HCT116 (cell line): Measurements from ENCODE around the gene DOCK1. TPM values are rescaled to one million over a fixed set of nuclear protein-coding genes. Genes with fewer than 3 reads are reported as not detected.

Experiments used
- ATAC-seq: fragments of 200-7000 bp; cut with Tn5 transposase; 2 replicates; pipeline ENCODE4 v1.9.1; 2020; ENCODE audit warnings: mild to moderate bottlenecking, moderate library complexity
- BruUV-seq: library from RNA; stranded (reverse); fragments of 400-500 nt; replicated peaks from 2 replicates; lab custom pipeline; 2021; lab: Mats Ljungman, UMichigan
- CTCF ChIA-PET: fragments of 300-600 bp; sonication (Branson Sonifier 250); formaldehyde crosslinking; loops from one replicate; lab custom pipeline; 2021; ENCODE audit warnings: antibody characterized with exemption; lab: Charles Lee
- POLR2A ChIA-PET: fragments of 300-600, 350-600 bp; sonication (Branson Sonifier 250); formaldehyde crosslinking; loops from one replicate; lab custom pipeline; 2021; ENCODE audit warnings: antibody characterized with exemption; lab: Charles Lee
- RAD21 ChIA-PET, 2 experiments: fragments of 300-600 bp; sonication (Branson Sonifier 250); formaldehyde crosslinking; loops; one replicate each; lab custom pipeline; 2023; ENCODE audit warnings: low total read pairs in 2 of 2; ENCODE audit not compliant: uncharacterized antibody in 2 of 2, unreplicated experiment in 2 of 2, low non-redundant PET in 1 of 2; lab: Charles Lee
- DNase-seq: peaks from one replicate; pipeline ENCODE4 v3.0.0-alpha.2; 2010; ENCODE audit warnings: low read depth, low spot score
- H2AFZ ChIP-seq: fragments of 200-600 bp; shearing (Covaris generic), sonication (generic); 2 replicates; pipeline ENCODE4 v1.6.1; 2017; ENCODE audit warnings: low read depth, mixed run types, mixed read lengths, antibody characterized with exemption, low read length; ENCODE audit not compliant: poor library complexity, severe bottlenecking
- H3K27ac ChIP-seq: 2 replicates; pipeline ENCODE4 v1.5.1; 2012; ENCODE audit warnings: low read depth, low read length
- H3K27me3 ChIP-seq: fragments of 200-600 bp; sonication (generic); 2 replicates; pipeline ENCODE4 v1.6.1; 2016; ENCODE audit warnings: mixed run types, low read length, mixed read lengths; ENCODE audit not compliant: insufficient read depth
- H3K36me3 ChIP-seq, 2 experiments: fragments of 200-500 bp in 1 of 2; fragments of 200-600 bp in 1 of 2; sonication (Bioruptor generic) in 1 of 2; sonication (generic) in 1 of 2; 2 replicates each; pipeline versions ENCODE4 v1.5.1 to v1.6.1; 2014 to 2016; ENCODE audit warnings: low read length in 2 of 2, inconsistent platforms in 1 of 2, mixed read lengths in 1 of 2, mixed run types in 1 of 2; ENCODE audit not compliant: insufficient read depth in 2 of 2, control insufficient read depth in 1 of 2
- H3K4me1 ChIP-seq, 2 experiments: fragments of 200-600 bp in 1 of 2; sonication (generic) in 1 of 2; 2 replicates each; pipeline versions ENCODE4 v1.5.1 to v1.6.1; 2012 to 2017; ENCODE audit warnings: low read length in 2 of 2, inconsistent platforms in 1 of 2, mild to moderate bottlenecking in 1 of 2, mixed read lengths in 1 of 2, mixed run types in 1 of 2, moderate library complexity in 1 of 2; ENCODE audit not compliant: insufficient read depth in 2 of 2, control insufficient read depth in 1 of 2
- H3K4me2 ChIP-seq: fragments of 200-600 bp; sonication (generic); 2 replicates; pipeline ENCODE4 v1.6.1; 2017; ENCODE audit warnings: mixed run types, low read length, mixed read lengths
- H3K4me3 ChIP-seq, 2 experiments: fragments of 200-600 bp in 1 of 2; sonication (generic) in 1 of 2; replicated peaks in 1 of 2; 2 replicates each; pipeline ENCODE4 v1.5.1; 2011 to 2016; ENCODE audit warnings: low read length in 2 of 2, control low read depth in 1 of 2, low read depth in 1 of 2, mild to moderate bottlenecking in 1 of 2, mixed read lengths in 1 of 2, mixed run types in 1 of 2
- H3K79me2 ChIP-seq: fragments of 200-600 bp; sonication (generic); 2 replicates; pipeline ENCODE4 v1.6.1; 2017; ENCODE audit warnings: mild to moderate bottlenecking, mixed run types, low read length, moderate library complexity, mixed read lengths; ENCODE audit not compliant: insufficient read depth
- H3K9ac ChIP-seq: fragments of 200-600 bp; sonication (generic); 2 replicates; pipeline ENCODE4 v1.6.1; 2016; ENCODE audit warnings: low read length, mixed read lengths
- H3K9me2 ChIP-seq: fragments of 200-600 bp; sonication (generic), shearing (Covaris generic); 2 replicates; pipeline ENCODE4 v1.6.1; 2017; ENCODE audit warnings: mixed run types, mild to moderate bottlenecking, moderate library complexity; ENCODE audit not compliant: insufficient read depth
- H3K9me3 ChIP-seq, 2 experiments: fragments of 200-500 bp in 1 of 2; fragments of 200-600 bp in 1 of 2; sonication (Bioruptor generic) in 1 of 2; sonication (generic) in 1 of 2; 2 replicates each; pipeline ENCODE4 v1.6.1; 2014 to 2017; ENCODE audit warnings: low read length in 2 of 2, mixed read lengths in 2 of 2, inconsistent platforms in 1 of 2, low read depth in 1 of 2, mild to moderate bottlenecking in 1 of 2, mixed run types in 1 of 2, moderate library complexity in 1 of 2; ENCODE audit not compliant: control insufficient read depth in 1 of 2, insufficient read depth in 1 of 2
- H4K20me1 ChIP-seq: fragments of 200-600 bp; sonication (generic), shearing (Covaris generic); 2 replicates; pipeline ENCODE4 v1.6.1; 2017; ENCODE audit warnings: mixed run types, mild to moderate bottlenecking, moderate library complexity; ENCODE audit not compliant: insufficient read depth
- CBX3 ChIP-seq: IDR thresholded peaks from 2 replicates; pipeline ENCODE4 v1.6.1; 2012; ENCODE audit warnings: low read depth
- FOSL1 ChIP-seq: IDR thresholded peaks from 2 replicates; pipeline ENCODE4 v1.6.1; 2012; ENCODE audit warnings: low read depth
- REST ChIP-seq: IDR thresholded peaks from 2 replicates; pipeline ENCODE4 v1.6.1; 2012; ENCODE audit warnings: low read depth
- TCF7L2 ChIP-seq: IDR thresholded peaks from 2 replicates; pipeline ENCODE4 v1.7.0; 2011; ENCODE audit warnings: borderline replicate concordance, inconsistent platforms; ENCODE audit not compliant: insufficient read depth, insufficient read length; ENCODE audit errors: extremely low read depth
- intact Hi-C: fragments of 100-400 bp; cut with micrococcal nuclease; formaldehyde crosslinking; loops from 2 replicates; pipeline ENCODE4 v1.10.0; 2022
- total RNA-seq: library from RNA; stranded (reverse); gene quantifications from one replicate; pipeline ENCODE4 v1.2.1, GENCODE V29; 2021; ENCODE audit not compliant: unreplicated experiment
- TF ChIP-seq, protein P1 (sequence below): IDR thresholded peaks from 2 replicates; pipeline ENCODE4 v1.6.1; 2011; ENCODE audit warnings: mild to moderate bottlenecking, low read length, moderate library complexity; ENCODE audit not compliant: insufficient replicate concordance; ENCODE audit errors: extremely low read depth

The DOCK1 gene
- total RNA-seq, 1 experiment from 2014 or later, result 46.5 TPM

- Histone ChIP-seq H3K79me2 (peaks cover 70% of the 10 kb centered on the region), H3K9ac (no peak overlapping the region), H3K27me3 (no peaks in the 10 kb centered on the region), H3K9me2 (no peaks in the 10 kb centered on the region), H2AFZ (no peak overlapping the region), H3K4me1 (peaks cover 11 to 25% of the 10 kb centered on the region in 2 experiments; a peak in 3 of 4 replicates), H3K36me3 (no peaks in the 10 kb centered on the region), H3K4me2 (no peak overlapping the region), H4K20me1 (no peaks in the 10 kb centered on the region), H3K9me3 (no peaks in the 10 kb centered on the region), H3K4me3 (no peak overlapping the region), H3K27ac (no peak overlapping the region)
- TF ChIP-seq FOSL1 (no peak), CBX3 (no peak)
- ATAC-seq, result no peak
- ChIA-PET RAD21 (no interaction called here), POLR2A (no interaction called here), CTCF (no interaction called here)
- no TSS peak for BruUV-seq
- DNase-seq, result no peak
- intact Hi-C loops, result loop anchor here (10.0 kb wide), 1 partner anchor 237 kb away; no protein-coding TSS in a partner anchor
Measured at GRCh38 chr10:126908225-126908624, 3.0 kb downstream of the DOCK1 start.

DNA sequence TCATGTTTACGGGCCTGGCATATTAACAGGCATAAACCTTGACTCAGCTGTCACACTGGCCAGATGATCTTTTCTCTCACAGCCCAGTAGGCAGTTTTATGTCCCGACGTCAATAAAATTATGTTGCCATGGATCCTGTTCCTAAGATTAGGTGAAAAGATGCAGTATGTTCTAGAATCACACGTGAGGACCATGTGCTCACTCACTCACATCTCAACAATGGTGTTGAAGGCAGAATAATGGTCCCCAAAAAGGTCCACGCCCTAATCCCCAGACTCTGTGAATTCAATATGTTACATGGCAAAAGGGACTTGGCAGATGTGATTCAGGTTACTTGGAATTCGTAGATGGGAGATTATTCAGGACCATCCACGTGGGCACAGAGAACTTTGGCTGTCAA, 3.5 kb downstream of the DOCK1 start:
- ATAC-seq (no peak), DNase-seq (no peak)
- peaks cover 11 to 20% of the 10 kb centered on the region in 2 experiments; a peak in 3 of 4 replicates for H3K4me1 ChIP-seq
- no peak for TF ChIP-seq REST
- TF ChIP-seq TCF7L2, result no peak
- TF ChIP-seq, protein P1, sequence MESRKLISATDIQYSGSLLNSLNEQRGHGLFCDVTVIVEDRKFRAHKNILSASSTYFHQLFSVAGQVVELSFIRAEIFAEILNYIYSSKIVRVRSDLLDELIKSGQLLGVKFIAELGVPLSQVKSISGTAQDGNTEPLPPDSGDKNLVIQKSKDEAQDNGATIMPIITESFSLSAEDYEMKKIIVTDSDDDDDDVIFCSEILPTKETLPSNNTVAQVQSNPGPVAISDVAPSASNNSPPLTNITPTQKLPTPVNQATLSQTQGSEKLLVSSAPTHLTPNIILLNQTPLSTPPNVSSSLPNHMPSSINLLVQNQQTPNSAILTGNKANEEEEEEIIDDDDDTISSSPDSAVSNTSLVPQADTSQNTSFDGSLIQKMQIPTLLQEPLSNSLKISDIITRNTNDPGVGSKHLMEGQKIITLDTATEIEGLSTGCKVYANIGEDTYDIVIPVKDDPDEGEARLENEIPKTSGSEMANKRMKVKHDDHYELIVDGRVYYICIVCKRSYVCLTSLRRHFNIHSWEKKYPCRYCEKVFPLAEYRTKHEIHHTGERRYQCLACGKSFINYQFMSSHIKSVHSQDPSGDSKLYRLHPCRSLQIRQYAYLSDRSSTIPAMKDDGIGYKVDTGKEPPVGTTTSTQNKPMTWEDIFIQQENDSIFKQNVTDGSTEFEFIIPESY, result no peak
- H3K9ac ChIP-seq, result no peak overlapping the region
- RAD21 ChIA-PET, result no interaction called here
- no peaks in the 10 kb centered on the region for H4K20me1 ChIP-seq
- no TSS peak for BruUV-seq
- intact Hi-C loops, result loop anchor here (10.0 kb wide), 1 partner anchor 236 kb away; no protein-coding TSS in a partner anchor
- no peaks in the 10 kb centered on the region for H3K9me2 ChIP-seq
- H3K4me2 ChIP-seq, result no peak overlapping the region
- H3K4me3 ChIP-seq, result no peak overlapping the region
- no peak overlapping the region for H2AFZ ChIP-seq
- H3K27me3 ChIP-seq, result no peaks in the 10 kb centered on the region
- no peak overlapping the region for H3K27ac ChIP-seq
- POLR2A ChIA-PET, result no interaction called here
- CTCF ChIA-PET, result no interaction called here
- H3K36me3 ChIP-seq, result no peaks in the 10 kb centered on the region
- H3K9me3 ChIP-seq, result no peaks in the 10 kb centered on the region
- peaks cover 75% of the 10 kb centered on the region for H3K79me2 ChIP-seq
